SH-SY5Y (cell line): Measurements from ENCODE around the gene CGN.

Experiments used
- GATA2 ChIP-seq: IDR thresholded peaks from 2 replicates; pipeline ENCODE4 v1.6.1; 2011; ENCODE audit warnings: mild to moderate bottlenecking, low read depth, low read length
- GATA3 ChIP-seq: IDR thresholded peaks from 2 replicates; pipeline ENCODE4 v1.6.1; 2011; ENCODE audit warnings: low read depth, mild to moderate bottlenecking, low read length, moderate library complexity

DNA sequence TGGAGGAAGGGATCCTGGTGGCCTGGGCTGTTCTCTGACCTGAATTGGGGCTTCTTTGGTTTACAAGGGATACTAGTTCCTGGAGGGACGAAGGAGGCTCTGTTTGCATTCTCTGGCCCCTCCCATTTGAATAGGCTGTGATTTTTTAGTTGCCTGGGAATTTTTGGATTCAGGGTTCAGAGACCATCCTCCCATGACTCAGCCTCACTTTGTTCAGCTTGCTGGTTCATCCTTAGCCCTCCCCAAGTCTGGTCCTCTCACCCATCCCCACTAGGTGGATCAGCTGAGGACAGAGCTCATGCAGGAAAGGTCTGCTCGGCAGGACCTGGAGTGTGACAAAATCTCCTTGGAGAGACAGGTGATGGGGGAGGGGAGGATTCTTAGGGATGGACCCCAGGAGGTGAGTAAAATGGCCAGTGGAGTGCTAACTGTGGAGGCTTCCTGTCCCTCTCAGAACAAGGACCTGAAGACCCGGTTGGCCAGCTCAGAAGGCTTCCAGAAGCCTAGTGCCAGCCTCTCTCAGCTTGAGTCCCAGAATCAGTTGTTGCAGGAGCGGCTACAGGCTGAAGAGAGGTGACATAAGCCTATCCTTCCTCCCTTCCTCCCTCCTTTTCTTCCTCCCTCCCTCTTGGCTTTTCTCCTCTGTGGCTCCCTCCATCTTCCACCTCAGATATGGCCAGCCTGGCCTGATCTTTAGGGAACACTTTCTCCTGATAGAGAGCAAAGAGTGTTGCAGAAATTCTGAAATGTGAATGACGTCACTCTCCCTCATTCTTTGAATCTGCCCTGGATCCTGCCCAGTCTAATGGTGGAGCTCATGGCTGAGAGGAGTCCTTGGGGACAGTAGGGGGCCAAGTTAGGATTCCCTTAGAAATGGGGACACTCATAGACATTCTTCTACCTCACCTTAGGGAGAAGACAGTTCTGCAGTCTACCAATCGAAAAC is 24.4 kb downstream of the CGN start:
- TF ChIP-seq GATA2 (no peak), GATA3 (no peak)
